ENCODE results near the gene IPO7.
"Not testable (repeated sequence)": the region's sequence is repeated elsewhere in the genome, so short reads cannot be mapped to it uniquely, and the experiment has no call there.

The IPO7 gene

DNA sequence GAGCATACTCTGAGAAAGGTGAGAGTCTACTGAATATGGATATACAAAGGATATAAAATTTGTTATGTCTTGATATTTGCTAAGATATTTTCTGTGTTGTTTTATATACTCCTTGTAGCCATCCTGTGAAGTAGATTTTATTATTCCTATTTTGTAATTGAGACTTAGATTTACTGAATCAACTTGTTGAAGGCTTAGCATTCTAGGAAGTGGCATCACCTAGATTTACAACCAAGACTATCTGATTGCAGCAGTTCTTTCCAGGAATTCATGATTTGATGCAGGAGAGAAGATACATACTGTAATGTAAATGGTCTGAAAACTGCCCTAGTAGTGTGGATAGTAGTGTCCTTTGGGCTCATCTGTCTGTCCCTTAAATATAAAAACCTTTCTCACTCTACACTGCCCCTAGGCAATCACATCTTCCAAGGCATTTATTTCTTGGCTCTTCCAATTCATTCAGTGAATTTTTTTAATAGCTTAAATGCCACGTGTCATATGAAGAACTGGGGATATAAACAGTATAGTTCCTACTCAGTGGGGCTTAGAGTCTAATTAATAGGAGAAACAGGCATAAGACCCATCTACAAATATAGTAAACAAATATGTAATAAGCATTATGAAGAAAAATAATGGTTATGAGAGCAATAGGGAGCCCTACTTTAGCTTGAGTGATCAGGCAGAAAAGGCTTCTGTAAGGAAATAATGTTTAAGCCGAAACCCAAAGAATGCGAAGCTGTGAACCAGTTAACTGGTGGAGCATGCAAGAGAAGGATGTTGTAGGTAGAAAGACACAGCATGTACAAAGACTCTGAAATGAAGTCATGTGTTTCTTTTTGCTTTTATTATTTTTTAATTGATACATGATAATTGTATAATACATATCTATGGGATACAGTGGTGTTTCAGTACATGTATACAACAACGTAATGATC is 13.6 kb downstream of the IPO7 start:
- no peak for DNase-seq (ENCODE audit: low read depth in 2 of 3, low spot score in 1 of 3)

DNA sequence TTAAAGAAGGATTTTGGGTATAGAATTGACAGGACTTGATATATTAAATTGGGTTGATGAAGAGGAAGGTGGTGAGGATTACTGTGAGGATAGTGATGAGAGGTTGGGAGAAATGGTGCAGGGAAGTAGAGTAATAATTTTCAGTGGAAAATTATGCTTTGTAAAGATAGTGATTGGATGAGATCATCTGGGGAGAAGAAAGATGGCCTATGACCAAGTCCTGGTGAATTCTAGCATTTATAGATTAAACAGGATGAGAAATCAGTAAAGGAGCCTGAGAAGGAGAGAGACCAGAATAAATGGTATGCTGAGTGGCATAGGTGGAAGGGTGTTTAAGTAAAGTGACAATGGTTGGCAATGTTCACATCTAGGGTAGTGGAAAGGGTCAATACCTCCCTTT is 15.0 kb downstream of the IPO7 start:
- DNase-seq (ENCODE audit: low read depth in 2 of 3, low spot score in 1 of 3), result no peak

DNA sequence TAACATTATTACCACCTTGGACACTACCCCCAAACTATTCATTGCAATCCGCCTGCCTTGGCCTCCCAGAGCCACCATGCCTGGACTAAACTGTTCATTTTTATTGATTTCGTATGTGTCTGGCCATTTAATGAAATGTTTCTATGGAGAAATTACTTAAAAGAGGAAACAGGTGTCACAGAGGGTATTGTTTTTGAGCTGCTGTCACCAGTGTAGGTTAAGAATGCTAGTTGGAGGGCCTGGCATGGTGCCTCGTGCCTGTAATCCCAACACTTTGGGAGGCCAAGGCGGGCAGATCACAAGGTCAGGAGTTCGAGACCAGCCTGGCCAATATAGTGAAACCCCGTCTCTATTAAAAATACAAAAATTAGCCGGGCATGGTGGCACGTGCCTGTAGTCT is 17.4 kb downstream of the IPO7 start:
- DNase-seq (ENCODE audit: low read depth in 2 of 3, low spot score in 1 of 3), result not testable (repeated sequence)

DNA sequence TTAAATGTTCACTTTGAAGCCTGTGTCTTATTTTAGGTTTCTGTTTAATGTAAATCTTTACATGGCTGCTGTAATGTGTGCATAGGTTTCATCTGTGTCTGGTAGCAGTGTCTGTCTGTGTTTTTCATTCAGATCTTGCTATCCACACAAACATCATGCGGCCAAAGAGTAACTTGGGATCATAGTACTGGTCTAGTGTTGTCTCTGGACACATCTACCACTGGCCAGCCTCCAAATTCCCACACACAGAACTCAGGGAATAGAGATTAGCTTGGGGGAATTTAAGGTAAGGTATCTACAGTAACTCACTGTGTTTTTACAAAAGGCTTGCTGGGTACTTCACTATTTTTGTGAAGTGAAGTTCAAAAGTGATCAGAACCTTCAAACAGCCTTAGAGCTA is 44.3 kb downstream of the IPO7 start:
- no peak for DNase-seq (ENCODE audit: low read depth in 2 of 3, low spot score in 1 of 3)

DNA sequence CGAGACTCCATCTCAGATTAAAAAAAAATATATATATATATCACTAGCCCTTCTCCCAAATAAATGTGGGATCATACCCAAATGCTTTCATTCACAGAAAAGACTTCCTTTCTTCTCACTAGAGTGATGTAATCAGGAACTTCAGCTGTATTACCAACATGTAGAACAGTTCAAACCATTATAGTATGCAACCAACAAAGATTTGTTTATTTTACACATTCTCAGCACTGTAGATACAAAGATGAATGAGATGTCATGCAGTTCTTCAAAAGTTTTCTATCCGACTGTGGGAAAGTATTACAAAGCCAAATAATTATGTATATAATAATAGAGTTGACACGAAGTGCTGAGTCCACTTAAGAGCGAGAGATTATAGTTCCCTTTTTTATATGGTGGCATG is 54.2 kb downstream of the IPO7 start:
- no peak for DNase-seq (ENCODE audit: low read depth in 2 of 3, low spot score in 1 of 3)

DNA sequence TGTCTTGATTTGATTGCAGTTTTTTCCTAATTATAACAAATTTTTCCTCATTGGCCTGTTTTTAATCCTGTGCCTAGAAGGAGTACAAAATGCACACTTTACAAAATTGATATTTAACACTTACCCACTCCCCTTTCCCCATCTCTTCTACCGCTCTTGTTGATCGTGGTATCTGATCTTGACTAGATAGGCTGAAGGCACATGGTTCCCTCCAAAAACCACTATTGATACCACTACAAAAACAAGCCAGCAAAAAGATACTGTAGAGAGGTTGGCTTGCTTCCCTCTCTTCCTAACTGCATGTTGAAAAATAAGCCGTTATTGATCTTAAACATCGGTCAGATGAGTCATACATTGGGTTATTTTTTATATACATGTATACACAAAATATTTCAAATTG is 61.8 kb downstream of the IPO7 start:
- DNase-seq (ENCODE audit: low read depth in 2 of 3, low spot score in 1 of 3), result no peak

DNA sequence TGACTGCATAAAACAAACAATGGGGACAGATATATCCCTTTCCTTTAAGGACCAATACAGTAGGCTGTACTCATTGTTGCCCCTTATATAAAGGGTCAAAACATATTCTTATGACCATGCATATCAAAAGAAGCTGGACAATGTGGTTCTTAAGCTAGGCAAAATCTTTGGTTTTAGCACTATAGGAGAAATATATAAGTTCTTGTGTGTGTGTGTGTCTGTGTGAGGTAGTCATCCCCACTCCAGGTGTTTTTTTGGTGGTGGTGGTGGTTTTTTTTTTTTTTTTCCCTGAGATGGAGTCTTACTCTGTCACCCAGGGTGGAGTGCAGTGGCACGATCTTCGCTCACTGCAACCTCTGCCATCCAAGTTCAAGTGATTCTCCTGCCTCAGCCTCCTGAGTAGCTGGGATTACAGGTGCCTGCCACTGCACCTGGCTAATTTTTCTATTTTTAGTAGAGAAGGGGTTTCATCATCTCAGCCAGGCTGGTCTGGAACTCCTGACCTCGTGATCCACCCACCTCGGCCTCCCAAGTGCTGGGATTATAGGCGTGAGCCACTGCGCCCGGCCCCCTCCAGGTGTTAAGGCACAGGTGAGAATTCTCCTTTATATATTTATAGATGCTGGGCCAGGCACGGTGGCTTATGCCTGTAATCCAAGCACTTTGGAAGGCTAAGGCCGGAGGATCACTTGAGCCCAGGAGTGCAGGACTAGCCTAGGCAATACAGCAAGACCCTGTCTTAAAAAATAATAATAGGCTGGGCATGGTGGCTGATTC is 64.3 kb downstream of the IPO7 start:
- no peak for DNase-seq (ENCODE audit: low read depth in 2 of 3, low spot score in 1 of 3)

DNA sequence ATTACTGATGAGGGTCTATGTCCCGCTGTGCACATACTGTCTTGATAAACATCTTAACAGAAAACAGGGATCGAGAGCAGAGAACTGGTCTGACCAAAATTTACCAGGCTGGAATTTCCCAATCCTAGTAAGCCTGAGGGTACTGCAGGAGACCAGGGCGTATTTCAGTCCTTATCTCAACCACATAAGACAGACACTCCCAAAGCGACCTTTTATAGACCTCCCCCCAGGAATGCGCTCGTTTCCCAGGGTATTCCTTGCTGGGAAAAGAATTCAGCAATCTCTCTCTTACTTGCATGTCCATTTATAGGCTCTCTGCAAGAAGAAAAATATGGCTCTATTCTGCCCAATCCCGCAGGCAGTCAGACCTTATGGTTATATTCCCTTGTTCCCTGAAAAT is 67.6 kb downstream of the IPO7 start:
- not testable (repeated sequence) for DNase-seq (ENCODE audit: low read depth in 2 of 3, low spot score in 1 of 3)

DNA sequence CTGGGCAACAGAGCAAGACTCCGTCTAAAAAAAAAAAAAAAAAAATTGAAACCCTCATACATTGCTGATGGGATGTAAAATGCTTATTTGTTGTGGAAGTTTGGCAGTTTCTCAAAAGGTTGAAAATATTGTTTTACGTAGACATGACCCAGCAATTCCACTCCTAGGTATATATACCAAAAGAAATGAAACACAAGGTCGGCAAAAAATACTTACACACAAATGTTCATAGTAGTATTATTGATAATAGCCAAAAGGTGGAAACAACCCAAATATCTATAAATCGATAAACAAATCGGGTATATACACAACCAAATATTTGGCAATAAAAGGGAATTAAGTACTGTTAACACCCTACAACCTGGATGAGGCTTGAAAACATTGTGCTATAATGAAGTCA is 71.3 kb downstream of the IPO7 start:
- DNase-seq (ENCODE audit: low read depth in 2 of 3, low spot score in 1 of 3), result no peak

DNA sequence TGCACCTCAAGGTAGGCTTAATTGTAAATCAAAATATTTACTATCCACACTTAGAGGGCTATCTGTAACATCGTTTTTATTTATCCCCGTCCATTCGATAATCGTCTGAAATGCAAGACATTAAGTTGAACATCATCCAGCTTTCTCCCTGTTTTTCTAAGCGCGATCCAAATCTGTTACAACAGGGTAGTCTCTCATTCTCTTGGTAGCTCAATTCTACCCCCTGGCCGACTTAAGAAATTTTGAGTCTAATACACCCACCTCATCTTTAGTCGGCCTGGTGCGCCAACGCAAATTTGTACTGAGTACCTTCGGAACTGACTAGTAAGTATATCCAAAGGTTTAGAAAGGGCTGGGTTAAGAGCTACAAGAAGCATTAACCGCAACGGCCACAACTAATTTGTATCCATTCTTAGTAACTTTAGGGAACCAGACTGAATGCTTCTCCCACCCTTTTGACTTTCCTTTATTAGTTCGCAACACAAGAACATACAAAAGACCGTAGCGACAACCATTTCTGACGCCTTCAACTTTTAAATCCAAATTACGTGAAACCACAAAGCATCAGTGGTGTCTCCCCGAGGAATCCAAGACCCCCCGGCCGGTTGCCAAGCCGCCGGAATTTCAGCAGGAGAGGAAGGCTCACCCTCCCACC is 75.3 kb downstream of the IPO7 start:
- peak; percentile 30 to 33 (median 31) for DNase-seq (ENCODE audit: low read depth in 2 of 3, low spot score in 1 of 3)

DNA sequence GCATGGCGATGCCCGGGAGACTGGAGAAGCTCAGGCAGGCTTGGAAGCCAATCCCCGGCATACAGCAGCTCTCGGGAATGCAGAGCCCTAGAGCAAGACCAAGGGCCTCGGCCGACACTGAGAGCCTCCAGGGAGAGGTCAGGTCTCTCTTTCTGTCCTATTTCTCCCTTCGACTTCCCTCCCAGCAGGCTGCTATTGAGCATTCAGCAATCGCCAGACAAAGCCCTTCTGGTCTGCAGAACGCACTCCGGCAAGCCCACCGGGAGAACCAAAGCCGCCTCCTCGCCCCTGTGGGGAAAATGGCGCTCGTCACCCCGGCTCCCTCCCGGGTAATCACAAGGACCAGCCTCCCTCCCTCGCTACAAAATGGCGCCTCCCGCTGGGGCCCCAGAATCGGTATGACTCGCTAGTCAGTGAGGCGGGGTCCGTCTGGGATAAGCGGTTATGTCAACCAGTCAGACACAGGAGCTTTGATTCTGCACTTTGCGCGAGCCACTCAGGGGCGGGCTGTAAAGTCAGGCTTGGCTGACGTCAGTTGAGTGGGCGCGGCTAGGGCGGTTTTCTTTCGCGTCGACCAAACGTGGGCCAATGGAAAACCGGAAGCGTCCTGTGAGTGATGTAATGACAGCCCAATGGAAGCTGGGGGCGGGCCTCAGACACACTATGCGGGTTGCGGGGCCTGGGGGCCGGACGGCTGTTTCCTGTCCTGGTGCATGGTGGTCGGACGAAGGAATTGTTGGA is 76.0 kb downstream of the IPO7 start, which contains the start of gene ZNF143:
ZNF143 (plus strand) TSS at position 691 of the 741 bp plus-strand sequence. CDS start 10,297 bp downstream, outside the sequence.
- peak; percentile 100 for DNase-seq (ENCODE audit: low read depth in 2 of 3, low spot score in 1 of 3)

DNA sequence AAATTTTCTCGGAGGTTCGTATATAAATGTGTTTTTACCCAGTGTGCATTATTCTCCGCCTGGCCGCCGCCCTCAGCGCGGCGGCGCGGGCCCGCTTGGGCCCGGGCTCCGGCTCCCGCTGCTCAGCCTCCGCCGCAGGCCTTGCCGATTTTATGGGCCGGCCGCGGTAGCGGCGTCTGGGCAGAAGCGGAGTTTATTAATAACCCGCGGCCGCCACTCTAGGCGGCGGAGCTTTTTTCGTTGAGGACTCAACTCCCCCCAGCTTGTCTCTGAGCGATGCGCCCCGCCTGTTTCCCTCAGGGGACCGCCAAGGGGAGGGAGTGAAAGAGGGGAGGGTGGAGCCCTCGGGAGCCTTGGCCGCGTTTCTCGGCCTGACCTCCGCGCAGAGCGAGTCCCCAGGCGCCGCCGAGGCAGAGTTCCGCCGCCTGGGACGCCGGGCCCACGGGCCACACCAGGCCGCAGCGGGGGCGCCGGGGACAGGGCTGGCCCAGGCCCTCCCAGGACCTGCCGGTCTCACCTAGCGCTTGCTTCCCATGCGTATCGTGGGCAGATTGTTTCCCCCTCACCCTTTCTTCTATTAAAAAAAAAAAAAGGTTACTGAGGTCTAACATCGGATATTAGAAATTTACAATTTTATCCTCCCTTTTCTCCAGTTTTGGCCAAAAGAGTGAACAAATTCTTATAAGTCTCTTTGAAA is 76.8 kb downstream of the IPO7 start:
- peak; percentile 43 to 71 (median 65) for DNase-seq (ENCODE audit: low read depth in 2 of 3, low spot score in 1 of 3)

DNA sequence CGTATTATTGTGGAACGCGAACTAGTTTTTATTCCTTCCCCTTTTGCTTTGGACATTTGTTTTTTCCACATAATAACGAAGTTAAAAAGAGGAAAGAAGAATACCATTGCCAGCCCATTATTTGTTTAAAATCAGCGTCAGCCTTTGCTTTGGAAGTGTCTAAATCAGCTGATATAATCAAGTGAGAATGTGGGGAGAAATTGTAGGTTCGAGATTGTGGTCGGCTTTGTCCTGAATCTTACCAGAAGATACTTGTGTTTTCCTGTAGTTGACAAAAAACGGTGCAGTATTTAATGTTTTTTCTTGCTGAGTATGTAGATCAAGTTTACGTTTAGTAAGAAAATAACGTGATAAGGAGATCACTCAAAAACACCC is 77.3 kb downstream of the IPO7 start:
- DNase-seq (ENCODE audit: low read depth in 2 of 3, low spot score in 1 of 3), result no peak

DNA sequence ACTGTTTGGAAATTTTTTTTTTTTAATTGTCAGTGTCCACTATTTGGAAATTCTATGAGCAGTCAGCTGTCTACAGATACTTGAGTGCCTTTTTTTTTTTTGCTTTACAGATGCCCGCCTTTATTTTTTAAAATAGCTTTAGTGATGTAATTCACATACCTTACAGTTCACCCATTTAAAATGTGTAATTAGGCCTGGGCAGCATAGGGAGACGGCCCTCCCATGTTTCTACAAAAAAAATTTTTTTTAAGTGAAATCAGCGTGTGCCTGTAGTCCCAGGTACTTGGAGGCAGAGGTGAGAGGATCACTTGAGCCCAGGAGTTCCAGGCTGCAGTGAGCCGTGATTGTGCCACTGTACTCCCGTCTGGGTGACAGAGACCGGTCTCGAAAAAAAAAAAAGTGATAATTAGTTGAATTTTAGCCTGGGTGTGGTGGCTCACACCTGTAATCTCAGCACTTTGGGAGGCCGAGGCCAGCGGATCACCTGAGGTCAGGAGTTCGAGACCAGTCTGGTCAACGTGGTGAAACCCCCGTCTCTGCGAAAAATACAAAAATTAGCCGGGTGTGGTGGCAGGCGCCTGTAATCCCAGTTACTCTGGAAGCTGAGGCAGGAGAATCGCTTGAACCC is 77.8 kb downstream of the IPO7 start:
- no peak for DNase-seq (ENCODE audit: low read depth in 2 of 3, low spot score in 1 of 3)

DNA sequence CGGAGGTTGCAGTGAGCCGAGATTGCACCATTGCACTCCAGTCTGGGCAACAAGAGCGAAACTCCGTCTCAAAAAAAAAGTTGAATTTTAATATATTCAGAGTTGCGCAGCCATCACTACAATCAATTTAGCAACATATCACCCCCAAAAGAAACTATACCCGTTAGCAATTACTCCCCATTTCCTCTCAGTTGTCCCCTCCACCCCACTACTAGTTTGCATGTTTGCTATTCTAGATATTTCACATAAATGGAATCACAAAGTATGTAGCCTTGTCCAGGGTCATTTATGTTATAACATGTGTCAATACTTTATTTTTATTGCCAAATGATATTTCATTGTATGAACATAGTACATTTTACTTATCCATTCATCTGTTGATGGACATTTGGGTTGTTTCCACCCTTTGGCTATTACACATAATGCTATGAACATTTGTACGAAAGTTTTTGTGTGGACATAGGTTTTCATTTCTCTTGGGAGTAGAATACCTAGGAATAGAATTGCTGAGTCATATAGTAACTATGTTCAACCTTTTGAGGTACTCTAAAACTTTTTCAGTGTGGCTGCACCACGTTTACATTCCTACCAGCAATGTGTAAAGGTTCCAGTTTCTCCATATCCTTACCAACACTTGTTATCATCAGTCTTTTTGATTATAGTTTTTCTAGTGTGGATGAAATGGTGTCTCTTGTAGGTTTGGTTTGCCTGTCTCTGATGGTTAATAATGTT is 78.5 kb downstream of the IPO7 start:
- no peak for DNase-seq (ENCODE audit: low read depth in 2 of 3, low spot score in 1 of 3)

DNA sequence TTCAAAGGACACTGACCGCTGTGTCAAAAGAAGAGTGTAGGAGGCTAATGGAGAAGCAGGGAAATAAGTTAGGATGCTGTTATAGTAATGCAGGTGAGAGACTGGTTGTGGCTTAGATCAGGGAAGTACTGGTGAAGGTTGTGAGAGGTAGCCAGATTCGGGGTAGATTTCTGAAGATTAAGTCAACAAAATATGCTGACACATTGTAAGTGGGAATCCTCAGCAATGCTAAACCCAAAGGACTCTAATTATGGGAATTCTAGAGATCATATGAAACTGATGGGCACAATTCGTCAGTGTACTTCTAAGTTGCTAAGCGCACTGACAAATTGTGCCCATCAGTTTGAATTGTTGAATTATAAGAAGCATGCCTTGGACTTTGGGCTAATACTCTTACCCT is 86.3 kb downstream of the IPO7 start:
- no peak for DNase-seq (ENCODE audit: low read depth in 2 of 3, low spot score in 1 of 3)

DNA sequence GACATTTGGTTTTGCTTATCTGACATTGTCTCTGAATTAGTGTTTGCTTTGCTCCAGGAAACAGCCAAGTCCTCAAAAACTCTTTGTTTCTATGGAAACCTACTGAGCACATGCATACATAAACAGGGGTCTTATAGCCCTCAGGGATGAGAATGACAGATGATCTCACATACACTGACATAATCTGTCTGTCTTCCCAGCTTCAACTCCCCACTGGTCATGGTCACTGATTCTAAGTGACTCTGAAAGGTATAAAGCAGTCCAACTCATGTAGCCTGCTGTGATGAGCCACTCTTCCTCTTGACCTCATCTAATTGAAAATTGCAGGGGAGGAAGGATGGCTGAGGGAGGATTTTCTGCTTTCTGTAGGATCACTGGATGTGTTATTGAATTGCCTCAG is 89.0 kb downstream of the IPO7 start:
- no peak for DNase-seq (ENCODE audit: low read depth in 2 of 3, low spot score in 1 of 3)

DNA sequence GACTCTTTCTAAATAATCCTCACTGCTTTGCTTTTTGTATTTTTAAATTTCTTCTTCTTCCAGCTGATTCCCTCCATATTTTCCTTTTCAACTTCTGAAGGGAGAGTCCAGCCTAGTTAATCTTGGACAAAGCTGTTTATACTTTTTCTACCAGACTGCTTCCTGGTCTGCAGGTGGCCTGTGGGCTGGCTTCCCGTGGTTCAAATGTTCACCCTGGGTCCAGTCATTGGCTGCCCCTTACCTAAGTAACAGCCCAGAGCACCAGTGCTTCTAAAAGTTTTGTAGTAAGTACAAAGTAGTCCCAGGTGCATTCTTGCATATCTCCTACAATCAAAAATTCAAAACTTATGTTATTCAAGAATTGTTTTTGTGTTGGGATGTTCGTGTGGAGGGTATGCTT is 95.4 kb downstream of the IPO7 start:
- DNase-seq (ENCODE audit: low read depth in 2 of 3, low spot score in 1 of 3), result no peak

DNA sequence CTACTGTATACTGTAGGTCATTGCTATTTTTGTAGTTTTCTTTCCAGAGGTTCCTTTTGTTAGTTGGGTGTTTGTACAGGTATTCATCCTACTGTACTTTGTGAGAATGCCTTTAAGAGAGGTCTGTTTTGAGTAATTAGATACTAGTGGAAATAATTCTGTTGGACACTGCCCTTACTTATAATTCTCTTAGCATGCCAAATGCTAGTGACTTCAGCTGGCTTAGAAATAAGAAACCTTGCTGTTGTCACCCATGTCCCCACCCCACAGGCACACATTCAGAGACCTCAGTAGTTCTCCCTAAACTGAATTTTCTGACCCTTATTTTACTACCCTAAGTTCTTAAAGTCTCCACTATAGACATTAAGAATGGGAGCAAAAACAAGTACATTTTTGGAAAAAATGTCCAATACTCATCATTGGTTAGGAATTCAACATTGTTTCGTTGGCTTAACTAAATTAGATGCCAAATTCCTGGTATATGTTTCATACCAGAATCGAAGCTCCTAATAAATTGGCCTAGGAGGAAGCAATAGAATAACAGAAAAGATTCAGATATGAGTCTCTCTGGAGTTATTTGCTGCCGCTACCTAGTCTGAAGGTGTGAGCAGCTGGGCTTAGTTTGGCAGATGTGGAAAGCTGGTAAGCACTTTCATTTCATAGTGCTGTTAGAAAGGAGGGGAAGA is 104.8 kb downstream of the IPO7 start:
- no peak for DNase-seq (ENCODE audit: low read depth in 2 of 3, low spot score in 1 of 3)

Data from stimulated activated CD4-positive, alpha-beta T cell treated with anti-CD3 and anti-CD28 coated beads, Interleukin-12 subunit alpha, Interleukin-12 subunit beta, amount 100 ng/mL, for 48 hours (primary cell).